GM12891 (cell line): ENCODE results near the gene MAEA.

Source experiments
- POLR2A ChIP-seq: IDR thresholded peaks from 2 replicates; pipeline ENCODE4 v1.6.1; 2011; ENCODE audit warnings: low read depth, low read length, control low read depth
- POLR2AphosphoS5 ChIP-seq: IDR thresholded peaks from 2 replicates; pipeline ENCODE4 v1.6.1; 2011; ENCODE audit warnings: low read depth, low read length, control low read depth

GRCh38 chr4:1354136-1354982, 64.7 kb downstream of the MAEA start:
- TF ChIP-seq POLR2AphosphoS5, result no peak
- TF ChIP-seq POLR2A, result no peak
